GM18873 (cell line): ENCODE results near the gene TIRAP.
"Not testable (repeated sequence)": the region's sequence is repeated elsewhere in the genome, so short reads cannot be mapped to it uniquely, and the experiment has no call there.

ENCODE experiments used
- ATAC-seq: cut with Tn5 transposase; IDR thresholded peaks from one replicate; pipeline ENCODE4 v1.9.1; 2021; ENCODE audit warnings: mild to moderate bottlenecking, moderate library complexity, moderate number of reproducible peaks; ENCODE audit not compliant: unreplicated experiment, low FRiP score

The TIRAP gene

GRCh38 chr11:126282361-126282735, 545 bp upstream of the TIRAP start:
- ATAC-seq, result peak; percentile 3

GRCh38 chr11:126284829-126285228, 1.9 kb downstream of the TIRAP start:
- ATAC-seq, result no peak

- no peak for ATAC-seq
Measured at GRCh38 chr11:126288237-126288636, 5.3 kb downstream of the TIRAP start.

- no peak for ATAC-seq
Measured at GRCh38 chr11:126290887-126291286, 8.0 kb downstream of the TIRAP start.

- ATAC-seq, result no peak
Measured at GRCh38 chr11:126293726-126294125, 10.8 kb downstream of the TIRAP start.

GRCh38 chr11:126297004-126297403, 14.1 kb downstream of the TIRAP start:
- no peak for ATAC-seq

GRCh38 chr11:126303623-126304456, 20.9 kb downstream of the TIRAP start, which contains the start of gene DCPS:
Gene DCPS (plus strand): TSS chr11:126304060. CDS start chr11:126304081, 21 bp downstream.
- ATAC-seq, result peak; percentile 80

GRCh38 chr11:126304457-126305075, 21.7 kb downstream of the TIRAP start:
- no peak for ATAC-seq

GRCh38 chr11:126305699-126306098, 22.8 kb downstream of the TIRAP start:
- peak; percentile 44 for ATAC-seq

- ATAC-seq, result no peak
Measured at GRCh38 chr11:126307706-126308105, 24.8 kb downstream of the TIRAP start.

- no peak for ATAC-seq
Measured at GRCh38 chr11:126308271-126308671, 25.4 kb downstream of the TIRAP start.

GRCh38 chr11:126308771-126309170, 25.9 kb downstream of the TIRAP start:
- ATAC-seq, result not testable (repeated sequence)

- ATAC-seq, result no peak
Measured at GRCh38 chr11:126310200-126310991, 27.5 kb downstream of the TIRAP start.

GRCh38 chr11:126310992-126311310, 28.1 kb downstream of the TIRAP start:
- no peak for ATAC-seq

- no peak for ATAC-seq
Measured at GRCh38 chr11:126311401-126312291, 28.8 kb downstream of the TIRAP start.

GRCh38 chr11:126312961-126313360, 30.1 kb downstream of the TIRAP start:
- no peak for ATAC-seq

- ATAC-seq, result no peak
Measured at GRCh38 chr11:126313826-126314225, 30.9 kb downstream of the TIRAP start.

- no peak for ATAC-seq
Measured at GRCh38 chr11:126317432-126317755, 34.5 kb downstream of the TIRAP start.

- peak; percentile 15 for ATAC-seq
Measured at GRCh38 chr11:126317756-126318573, 35.1 kb downstream of the TIRAP start.
